Thoracic aorta (tissue), 2 donors: ENCODE measurements around the gene ADTRP. TPM values are rescaled to one million over a fixed set of nuclear protein-coding genes. Genes with fewer than 3 reads are reported as not detected.

ENCODE experiments used
- ATAC-seq: fragments of 150-250 bp; one replicate; pipeline ENCODE4 v1.8.0; 2017; ENCODE audit warnings: low read depth; ENCODE audit not compliant: insufficient number of reproducible peaks, low FRiP score
- DNase-seq: peaks from one replicate; pipeline ENCODE4 v3.0.0-alpha.2; 2020; ENCODE audit warnings: low spot score
- H3K27ac ChIP-seq, 2 donors: fragments of 200-600 bp; sonication (generic); 1 replicate in 1 of 2; 2 replicates in 1 of 2; pipeline ENCODE4 v1.5.1; 2016; ENCODE audit warnings: mild to moderate bottlenecking in 2 of 2, moderate library complexity in 2 of 2
- H3K27me3 ChIP-seq: fragments of 200-600 bp; sonication (generic); replicated peaks from 2 replicates; pipeline ENCODE4 v1.6.0; 2016; ENCODE audit warnings: mild to moderate bottlenecking; ENCODE audit not compliant: insufficient read depth
- H3K36me3 ChIP-seq: fragments of 200-600 bp; sonication (generic); one replicate; pipeline ENCODE4 v1.5.1; 2016
- H3K4me1 ChIP-seq, 2 donors: fragments of 200-600 bp; sonication (generic); 1 replicate in 1 of 2; 2 replicates in 1 of 2; pipeline versions ENCODE4 v1.5.1 to v1.6.0; 2016; ENCODE audit warnings: low read depth in 2 of 2, mild to moderate bottlenecking in 1 of 2; ENCODE audit not compliant: control insufficient read depth in 1 of 2
- H3K4me3 ChIP-seq: fragments of 200-600 bp; sonication (generic); 2 replicates; pipeline ENCODE4 v1.5.1; 2016; ENCODE audit warnings: mild to moderate bottlenecking
- H3K9me3 ChIP-seq: fragments of 200-600 bp; sonication (generic); 2 replicates; pipeline ENCODE4 v1.5.1; 2016
- total RNA-seq, 2 donors: library from RNA; depleted of rRNA; stranded (reverse); fragments of >200 nt; gene quantifications; one replicate each; pipeline versions ENCODE4 v1.1.0 to v1.2.3, GENCODE V29; 2016
- TF ChIP-seq, protein P1 (sequence below): fragments of 200-600 bp; sonication (generic); IDR thresholded peaks from one replicate; pipeline ENCODE4 v1.5.1; 2019; ENCODE audit warnings: antibody characterized with exemption

ADTRP gene, protein sequence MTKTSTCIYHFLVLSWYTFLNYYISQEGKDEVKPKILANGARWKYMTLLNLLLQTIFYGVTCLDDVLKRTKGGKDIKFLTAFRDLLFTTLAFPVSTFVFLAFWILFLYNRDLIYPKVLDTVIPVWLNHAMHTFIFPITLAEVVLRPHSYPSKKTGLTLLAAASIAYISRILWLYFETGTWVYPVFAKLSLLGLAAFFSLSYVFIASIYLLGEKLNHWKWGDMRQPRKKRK
- total RNA-seq, result not detected

DNA sequence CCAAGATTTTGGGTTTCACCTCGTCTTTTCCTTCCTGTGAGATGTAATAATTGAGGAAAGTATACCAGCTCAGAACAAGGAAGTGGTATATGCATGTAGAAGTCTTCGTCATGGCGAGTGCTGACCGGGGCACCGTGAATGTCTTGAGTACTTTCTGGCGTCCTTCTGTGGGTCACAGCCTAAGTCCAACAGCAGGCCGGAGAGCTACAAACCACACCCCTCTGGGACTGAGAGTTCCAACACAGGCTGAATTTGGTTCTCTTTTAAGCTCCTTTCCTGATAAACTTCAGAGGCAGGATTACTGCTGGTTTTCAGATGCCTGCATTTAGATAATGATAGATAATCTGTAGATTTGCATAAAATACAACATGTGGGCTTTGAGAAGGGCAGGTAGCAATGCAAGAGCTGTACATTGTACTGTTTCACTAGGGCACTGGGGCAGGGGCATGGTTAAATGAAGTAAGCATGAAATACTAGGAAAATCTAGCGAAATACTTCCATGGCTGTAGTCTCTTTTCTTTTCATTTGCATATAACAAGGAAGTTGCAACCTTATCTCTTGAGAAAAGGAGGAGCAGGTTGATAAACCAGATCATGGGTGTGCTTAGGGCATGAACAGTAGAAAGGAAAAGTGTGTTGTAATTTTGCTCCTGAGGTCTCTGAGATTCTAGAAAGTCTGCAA lies at the start of gene ADTRP:
Gene ADTRP (minus strand): TSS at position 156 of the 681 bp plus-strand sequence. CDS start 44 bp downstream, at position 112.
- ATAC-seq, result no peak
- no peaks in the 10 kb centered on the region for H3K9me3 ChIP-seq
- no peak within 1 kb of the TSS for H3K4me3 ChIP-seq
- DNase-seq, result no peak
- TF ChIP-seq, protein P1, sequence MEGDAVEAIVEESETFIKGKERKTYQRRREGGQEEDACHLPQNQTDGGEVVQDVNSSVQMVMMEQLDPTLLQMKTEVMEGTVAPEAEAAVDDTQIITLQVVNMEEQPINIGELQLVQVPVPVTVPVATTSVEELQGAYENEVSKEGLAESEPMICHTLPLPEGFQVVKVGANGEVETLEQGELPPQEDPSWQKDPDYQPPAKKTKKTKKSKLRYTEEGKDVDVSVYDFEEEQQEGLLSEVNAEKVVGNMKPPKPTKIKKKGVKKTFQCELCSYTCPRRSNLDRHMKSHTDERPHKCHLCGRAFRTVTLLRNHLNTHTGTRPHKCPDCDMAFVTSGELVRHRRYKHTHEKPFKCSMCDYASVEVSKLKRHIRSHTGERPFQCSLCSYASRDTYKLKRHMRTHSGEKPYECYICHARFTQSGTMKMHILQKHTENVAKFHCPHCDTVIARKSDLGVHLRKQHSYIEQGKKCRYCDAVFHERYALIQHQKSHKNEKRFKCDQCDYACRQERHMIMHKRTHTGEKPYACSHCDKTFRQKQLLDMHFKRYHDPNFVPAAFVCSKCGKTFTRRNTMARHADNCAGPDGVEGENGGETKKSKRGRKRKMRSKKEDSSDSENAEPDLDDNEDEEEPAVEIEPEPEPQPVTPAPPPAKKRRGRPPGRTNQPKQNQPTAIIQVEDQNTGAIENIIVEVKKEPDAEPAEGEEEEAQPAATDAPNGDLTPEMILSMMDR, result no peak
- H3K36me3 ChIP-seq, result no peaks in the 10 kb centered on the region
- H3K27me3 ChIP-seq, result no peaks in the 10 kb centered on the region
- H3K4me1 ChIP-seq, result no peaks in the 10 kb centered on the region
- no peak within 1 kb of the TSS for H3K27ac ChIP-seq

DNA sequence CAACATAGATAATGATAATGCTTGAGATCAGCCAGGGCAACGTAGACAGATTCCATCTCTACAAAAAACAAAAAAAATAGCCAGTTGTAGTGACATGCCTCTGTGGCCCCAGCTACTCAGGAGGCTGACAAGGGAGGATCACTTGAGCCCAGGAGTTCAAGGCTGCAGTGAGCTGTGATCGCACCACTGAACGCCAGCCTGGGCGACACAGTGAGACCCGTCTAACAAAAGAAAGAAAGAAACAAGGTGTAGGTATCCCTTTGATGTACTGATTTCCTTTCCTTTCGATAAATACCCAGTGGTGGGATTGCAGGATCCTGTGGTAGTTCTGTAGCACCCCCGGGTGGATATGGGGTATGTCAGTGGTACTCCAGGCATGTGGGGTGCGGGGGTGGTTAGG lies 48.2 kb upstream of the ADTRP start:
- Histone ChIP-seq H3K9me3 (no peaks in the 10 kb centered on the region), H3K27me3 (no peaks in the 10 kb centered on the region), H3K36me3 (no peaks in the 10 kb centered on the region), H3K4me3 (no peak overlapping the region), H3K4me1 (no peaks in the 10 kb centered on the region), H3K27ac (no peak overlapping the region)
- DNase-seq (no peak), ATAC-seq (no peak)
- TF ChIP-seq, protein P1, result no peak

DNA sequence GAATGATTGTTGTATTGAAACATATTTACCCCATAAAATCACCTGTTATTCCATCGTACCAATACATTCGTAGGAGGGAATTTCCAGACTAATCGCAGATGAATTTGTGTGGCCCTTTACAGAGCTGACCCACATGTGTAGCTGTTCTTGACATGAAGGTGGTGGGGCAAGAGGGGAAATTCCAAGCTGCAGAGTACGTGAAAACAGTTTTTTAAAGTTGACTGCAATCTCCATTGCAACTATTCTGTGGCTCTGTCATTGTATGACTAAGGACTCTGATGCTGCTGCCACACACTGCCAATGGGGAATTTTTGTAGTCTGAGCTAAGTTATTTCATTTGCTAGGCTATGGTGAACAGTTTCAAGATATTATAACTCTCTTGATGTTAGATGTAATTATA lies 46.4 kb upstream of the ADTRP start:
- Histone ChIP-seq H3K27ac (no peak overlapping the region), H3K9me3 (no peaks in the 10 kb centered on the region), H3K27me3 (no peaks in the 10 kb centered on the region), H3K36me3 (no peaks in the 10 kb centered on the region), H3K4me3 (no peak overlapping the region), H3K4me1 (no peaks in the 10 kb centered on the region)
- no peak for DNase-seq
- TF ChIP-seq, protein P1, result no peak
- no peak for ATAC-seq

DNA sequence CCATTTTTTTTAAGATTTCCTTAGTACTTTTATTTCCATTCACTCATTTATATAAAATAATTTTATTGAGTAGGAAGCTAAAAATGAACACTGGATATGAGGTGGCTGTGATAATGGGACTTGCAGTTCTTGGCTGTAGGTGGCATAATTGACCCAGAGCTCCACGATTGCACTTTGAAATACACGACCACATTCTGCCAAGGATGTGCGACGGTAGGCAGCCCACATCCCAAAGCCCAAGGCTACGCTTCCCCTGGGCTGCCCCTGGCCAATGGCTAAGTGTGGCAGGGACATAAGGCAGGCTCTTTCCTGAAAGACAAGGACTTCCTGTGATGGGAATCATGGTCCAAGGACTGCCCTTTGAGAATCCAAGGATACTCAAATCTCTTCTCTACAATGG lies 43.7 kb upstream of the ADTRP start:
- Histone ChIP-seq H3K27me3 (no peaks in the 10 kb centered on the region), H3K36me3 (no peaks in the 10 kb centered on the region), H3K27ac (no peak overlapping the region), H3K4me3 (no peak overlapping the region), H3K9me3 (no peaks in the 10 kb centered on the region), H3K4me1 (no peaks in the 10 kb centered on the region)
- ATAC-seq (no peak), DNase-seq (no peak)
- TF ChIP-seq, protein P1, result no peak

DNA sequence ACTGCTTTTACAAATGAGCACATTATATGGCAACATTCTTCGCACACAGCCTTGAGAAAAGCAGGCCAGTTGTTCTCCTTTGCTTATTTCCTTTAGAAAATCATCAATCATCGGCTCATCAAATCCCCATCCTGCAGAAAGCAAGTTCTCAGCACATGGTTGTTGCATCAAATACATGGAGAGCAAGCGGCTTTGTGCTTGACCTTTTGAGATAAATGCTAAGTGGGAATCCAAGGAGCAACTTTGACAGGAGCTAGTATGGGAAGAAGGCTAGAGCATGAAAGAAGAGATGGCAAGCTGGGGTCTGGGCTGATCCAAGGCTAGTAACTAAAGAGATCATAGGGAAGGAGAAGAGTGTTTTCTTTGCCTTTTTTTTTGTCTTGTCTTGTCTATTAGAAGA lies 43.2 kb upstream of the ADTRP start:
- H3K4me1 ChIP-seq, result no peaks in the 10 kb centered on the region
- TF ChIP-seq, protein P1, result no peak
- no peak overlapping the region for H3K4me3 ChIP-seq
- H3K9me3 ChIP-seq, result no peaks in the 10 kb centered on the region
- no peak overlapping the region for H3K27ac ChIP-seq
- H3K27me3 ChIP-seq, result no peaks in the 10 kb centered on the region
- no peaks in the 10 kb centered on the region for H3K36me3 ChIP-seq
- DNase-seq (no peak), ATAC-seq (no peak)
